Frontal cortex (tissue), 4 donors: ENCODE data around the gene ABCA4. TPM values are rescaled to one million over a fixed set of nuclear protein-coding genes. Genes with fewer than 3 reads are reported as not detected.

Experiments used
- DNase-seq, 2 donors: peaks; one replicate each; pipeline ENCODE4 v3.0.0; 2012; ENCODE audit warnings: low spot score in 2 of 2
- FAIRE-seq: peaks from 2 replicates; lab custom pipeline; 2012; peaks lifted over from hg19 to GRCh38; lab: Jason Lieb, UNC
- total RNA-seq: library from RNA; depleted of rRNA; stranded (reverse); fragments of >200 nt; gene quantifications from one replicate; pipeline ENCODE4 v1.2.3, GENCODE V29; 2014
- donor health status: control.
- donor health status: control.
- donor health status: control.

Gene ABCA4
- total RNA-seq, 1 donor from 2014 or later: 0.82 TPM

- FAIRE-seq (no peak), DNase-seq (peak; percentile 31 to 77)
These were observed 59.2 kb downstream of the ABCA4 start for GRCh38 chr1:94061513-94062443.

GRCh38 chr1:94060720-94061119, 60.2 kb downstream of the ABCA4 start:
- DNase-seq (no peak), FAIRE-seq (no peak)

GRCh38 chr1:94058766-94059165, 62.2 kb downstream of the ABCA4 start:
- DNase-seq (no peak), FAIRE-seq (no peak)

- no peak for FAIRE-seq
- no peak for DNase-seq
These were observed 64.0 kb downstream of the ABCA4 start for GRCh38 chr1:94056996-94057395.

GRCh38 chr1:94056171-94056570, 64.8 kb downstream of the ABCA4 start:
- FAIRE-seq (no peak), DNase-seq (no peak)

- no peak for FAIRE-seq
- no peak for DNase-seq
These were observed 65.4 kb downstream of the ABCA4 start for GRCh38 chr1:94055459-94056122.

GRCh38 chr1:94050675-94051074, 70.3 kb downstream of the ABCA4 start:
- FAIRE-seq (no peak), DNase-seq (no peak)

- DNase-seq (no peak), FAIRE-seq (no peak)
These were observed 70.7 kb downstream of the ABCA4 start for GRCh38 chr1:94050254-94050653.

- FAIRE-seq: no peak
- DNase-seq: no peak
These were observed 71.2 kb downstream of the ABCA4 start for GRCh38 chr1:94049791-94050190.

- no peak for FAIRE-seq
- DNase-seq: no peak
These were observed 72.4 kb downstream of the ABCA4 start for GRCh38 chr1:94048413-94049164.

GRCh38 chr1:94047949-94048348, 73.0 kb downstream of the ABCA4 start:
- DNase-seq (no peak), FAIRE-seq (no peak)

- FAIRE-seq: no peak
- DNase-seq: peak; percentile 22 to 66
These were observed 75.4 kb downstream of the ABCA4 start for GRCh38 chr1:94045465-94046056.

GRCh38 chr1:94044891-94045290, 76.1 kb downstream of the ABCA4 start:
- FAIRE-seq (no peak), DNase-seq (no peak)

- FAIRE-seq: no peak
These were observed 76.6 kb downstream of the ABCA4 start for GRCh38 chr1:94044290-94044790.

GRCh38 chr1:94043738-94044289, 77.1 kb downstream of the ABCA4 start:
- DNase-seq (no peak), FAIRE-seq (peak; percentile 34)

More at GRCh38 chr1:94044290-94044790, 76.6 kb downstream of the ABCA4 start:
- no peak for DNase-seq

GRCh38 chr1:94042388-94042787, 78.6 kb downstream of the ABCA4 start:
- FAIRE-seq: no peak
- no peak for DNase-seq

- FAIRE-seq (no peak), DNase-seq (no peak)
These were observed 80.9 kb downstream of the ABCA4 start for GRCh38 chr1:94039871-94040569.

GRCh38 chr1:94039514-94039870, 81.5 kb downstream of the ABCA4 start:
- FAIRE-seq: no peak
- peak in 1 of 2 donors; percentile 48 for DNase-seq

GRCh38 chr1:94038511-94038910, 82.4 kb downstream of the ABCA4 start:
- FAIRE-seq: no peak
- DNase-seq: no peak
